OCI-LY1 (cell line): Measurements from ENCODE around the gene ANO4.

Experiments
- H2AFZ ChIP-seq: fragments of 200-600 bp; sonication (generic), shearing (Covaris generic); 2 replicates; pipeline ENCODE4 v1.6.0; 2014; ENCODE audit warnings: antibody characterized with exemption, mild to moderate bottlenecking, low read length
- H3F3A ChIP-seq: fragments of 200-600 bp; sonication (generic), shearing (Covaris generic); 2 replicates; pipeline ENCODE4 v1.6.0; 2014; ENCODE audit warnings: mild to moderate bottlenecking, antibody characterized with exemption, low read length, moderate library complexity; ENCODE audit not compliant: insufficient read depth
- H3K27ac ChIP-seq: fragments of 200-600 bp; sonication (generic); 2 replicates; pipeline ENCODE4 v1.5.1; 2014; ENCODE audit warnings: low read length, mixed run types, mild to moderate bottlenecking, low read depth; ENCODE audit not compliant: poor library complexity, severe bottlenecking
- H3K27me3 ChIP-seq: fragments of 200-600 bp; sonication (generic); 2 replicates; pipeline ENCODE4 v1.6.0; 2014; ENCODE audit warnings: antibody characterized with exemption, mild to moderate bottlenecking, low read length, moderate library complexity; ENCODE audit not compliant: insufficient read depth
- H3K36me3 ChIP-seq: fragments of 200-600 bp; sonication (generic); 2 replicates; pipeline ENCODE4 v1.6.1; 2014; ENCODE audit warnings: mild to moderate bottlenecking, antibody characterized with exemption, low read length, moderate library complexity, mixed read lengths; ENCODE audit not compliant: insufficient read depth
- H3K4me1 ChIP-seq: fragments of 200-600 bp; sonication (generic); 2 replicates; pipeline ENCODE4 v1.5.1; 2014; ENCODE audit warnings: mild to moderate bottlenecking, low read length, moderate library complexity; ENCODE audit not compliant: insufficient read depth, severe bottlenecking
- H3K4me2 ChIP-seq: fragments of 200-600 bp; sonication (generic), shearing (Covaris generic); 2 replicates; pipeline ENCODE4 v1.6.1; 2014; ENCODE audit warnings: low read length
- H3K4me3 ChIP-seq: fragments of 200-600 bp; sonication (generic); 2 replicates; pipeline ENCODE4 v1.5.1; 2014; ENCODE audit warnings: low read length, low read depth, mild to moderate bottlenecking, mixed read lengths; ENCODE audit not compliant: poor library complexity, severe bottlenecking
- H3K79me2 ChIP-seq: fragments of 200-600 bp; shearing (Covaris generic); 2 replicates; pipeline ENCODE4 v1.6.1; 2016; ENCODE audit warnings: mixed run types, low read length, mixed read lengths; ENCODE audit not compliant: insufficient read depth
- H3K9ac ChIP-seq: fragments of 200-600 bp; sonication (generic), shearing (Covaris generic); 2 replicates; pipeline ENCODE4 v1.6.1; 2014; ENCODE audit warnings: mild to moderate bottlenecking, low read length, mixed read lengths
- H3K9me2 ChIP-seq: fragments of 200-600 bp; sonication (generic), shearing (Covaris generic); 2 replicates; pipeline ENCODE4 v1.6.1; 2014; ENCODE audit warnings: low read depth, mild to moderate bottlenecking, low read length, mixed read lengths
- H3K9me3 ChIP-seq: fragments of 200-600 bp; shearing (Covaris generic); 2 replicates; pipeline ENCODE4 v1.6.1; 2014; ENCODE audit warnings: low read length, mixed read lengths
- H4K20me1 ChIP-seq: fragments of 200-600 bp; sonication (generic), shearing (Covaris generic); 2 replicates; pipeline ENCODE4 v1.6.0; 2016; ENCODE audit warnings: mild to moderate bottlenecking, low read length; ENCODE audit not compliant: insufficient read depth
- EZH2 ChIP-seq: fragments of 200-600 bp; sonication (generic), shearing (Covaris generic); IDR thresholded peaks from 2 replicates; pipeline ENCODE4 v1.8.0; 2017; ENCODE audit warnings: borderline replicate concordance, mixed run types, mild to moderate bottlenecking, antibody characterized with exemption, low read length, moderate library complexity, mixed read lengths
- TF ChIP-seq, protein P1 (sequence below): fragments of 200-600 bp; sonication (generic), shearing (Covaris generic); IDR thresholded peaks from 2 replicates; pipeline ENCODE4 v1.5.1; 2017; ENCODE audit warnings: mild to moderate bottlenecking, antibody characterized with exemption, low read length, moderate library complexity, mixed read lengths

The ANO4 gene

GRCh38 chr12:100991102-100991501 lies 196.5 kb downstream of the ANO4 start:
- Histone ChIP-seq H3K79me2 (no peaks in the 10 kb centered on the region), H3K27me3 (no peaks in the 10 kb centered on the region), H4K20me1 (no peaks in the 10 kb centered on the region), H3K27ac (no peak overlapping the region), H3K4me1 (peaks cover 7% of the 10 kb centered on the region), H2AFZ (no peak overlapping the region), H3K36me3 (no peaks in the 10 kb centered on the region), H3K9me2 (no peaks in the 10 kb centered on the region), H3K9me3 (no peaks in the 10 kb centered on the region), H3K9ac (no peak overlapping the region), H3K4me2 (no peak overlapping the region), H3F3A (no peaks in the 10 kb centered on the region), H3K4me3 (no peak overlapping the region)
- no peak for TF ChIP-seq EZH2
- TF ChIP-seq, protein P1, sequence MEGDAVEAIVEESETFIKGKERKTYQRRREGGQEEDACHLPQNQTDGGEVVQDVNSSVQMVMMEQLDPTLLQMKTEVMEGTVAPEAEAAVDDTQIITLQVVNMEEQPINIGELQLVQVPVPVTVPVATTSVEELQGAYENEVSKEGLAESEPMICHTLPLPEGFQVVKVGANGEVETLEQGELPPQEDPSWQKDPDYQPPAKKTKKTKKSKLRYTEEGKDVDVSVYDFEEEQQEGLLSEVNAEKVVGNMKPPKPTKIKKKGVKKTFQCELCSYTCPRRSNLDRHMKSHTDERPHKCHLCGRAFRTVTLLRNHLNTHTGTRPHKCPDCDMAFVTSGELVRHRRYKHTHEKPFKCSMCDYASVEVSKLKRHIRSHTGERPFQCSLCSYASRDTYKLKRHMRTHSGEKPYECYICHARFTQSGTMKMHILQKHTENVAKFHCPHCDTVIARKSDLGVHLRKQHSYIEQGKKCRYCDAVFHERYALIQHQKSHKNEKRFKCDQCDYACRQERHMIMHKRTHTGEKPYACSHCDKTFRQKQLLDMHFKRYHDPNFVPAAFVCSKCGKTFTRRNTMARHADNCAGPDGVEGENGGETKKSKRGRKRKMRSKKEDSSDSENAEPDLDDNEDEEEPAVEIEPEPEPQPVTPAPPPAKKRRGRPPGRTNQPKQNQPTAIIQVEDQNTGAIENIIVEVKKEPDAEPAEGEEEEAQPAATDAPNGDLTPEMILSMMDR = no peak

GRCh38 chr12:100992194-100992593 lies 197.6 kb downstream of the ANO4 start:
- no peak overlapping the region for H3K9ac ChIP-seq
- H3K36me3 ChIP-seq = no peaks in the 10 kb centered on the region
- no peak overlapping the region for H2AFZ ChIP-seq
- H3K27ac ChIP-seq = no peak overlapping the region
- no peaks in the 10 kb centered on the region for H3K79me2 ChIP-seq
- H3F3A ChIP-seq = no peaks in the 10 kb centered on the region
- H3K27me3 ChIP-seq = no peaks in the 10 kb centered on the region
- TF ChIP-seq, protein P1 = no peak
- TF ChIP-seq EZH2 = no peak
- H3K4me1 ChIP-seq = peaks cover 7% of the 10 kb centered on the region
- no peaks in the 10 kb centered on the region for H4K20me1 ChIP-seq
- H3K4me3 ChIP-seq = no peak overlapping the region
- no peak overlapping the region for H3K4me2 ChIP-seq
- no peaks in the 10 kb centered on the region for H3K9me2 ChIP-seq
- no peaks in the 10 kb centered on the region for H3K9me3 ChIP-seq

- no peaks in the 10 kb centered on the region for H3K4me1 ChIP-seq
- no peaks in the 10 kb centered on the region for H3K27me3 ChIP-seq
- no peak overlapping the region for H3K4me3 ChIP-seq
- no peaks in the 10 kb centered on the region for H3K9me2 ChIP-seq
- H3K27ac ChIP-seq = no peak overlapping the region
- H3K79me2 ChIP-seq = no peaks in the 10 kb centered on the region
- no peaks in the 10 kb centered on the region for H3F3A ChIP-seq
- TF ChIP-seq EZH2 = no peak
- TF ChIP-seq, protein P1 = no peak
- no peak overlapping the region for H3K4me2 ChIP-seq
- H4K20me1 ChIP-seq = no peaks in the 10 kb centered on the region
- no peak overlapping the region for H3K9ac ChIP-seq
- no peak overlapping the region for H2AFZ ChIP-seq
- H3K36me3 ChIP-seq = no peaks in the 10 kb centered on the region
- H3K9me3 ChIP-seq = no peaks in the 10 kb centered on the region
These were observed 199.4 kb downstream of the ANO4 start for GRCh38 chr12:100993916-100994450.
